Chondrocyte (in vitro differentiated cells): ENCODE results near the gene HNMT. TPM values are rescaled to one million over a fixed set of nuclear protein-coding genes. Genes with fewer than 3 reads are reported as not detected.

Experiments
- DNase-seq: peaks from one replicate; pipeline ENCODE4 v3.0.0; 2021; ENCODE audit warnings: mixed read lengths, low spot score
- H3K27ac Mint-ChIP-seq: one replicate; pipeline ENCODE4 v1.8.0; 2021; ENCODE audit warnings: mild to moderate bottlenecking, moderate library complexity, mixed read lengths; ENCODE audit not compliant: unreplicated experiment
- H3K27me3 Mint-ChIP-seq: 2 replicates; pipeline ENCODE4 v1.8.0; 2021; ENCODE audit warnings: low read depth, mixed read lengths
- H3K36me3 Mint-ChIP-seq: 2 replicates; pipeline ENCODE4 v1.8.0; 2021; ENCODE audit warnings: low read depth, mixed read lengths
- H3K4me1 Mint-ChIP-seq: 2 replicates; pipeline ENCODE4 v1.8.0; 2021; ENCODE audit warnings: low read depth, mild to moderate bottlenecking, mixed read lengths
- H3K4me3 Mint-ChIP-seq: one replicate; pipeline ENCODE4 v1.8.0; 2021; ENCODE audit warnings: mild to moderate bottlenecking, moderate library complexity, mixed read lengths; ENCODE audit not compliant: unreplicated experiment
- H3K9me3 Mint-ChIP-seq: 2 replicates; pipeline ENCODE4 v1.8.0; 2021; ENCODE audit warnings: low read depth, mixed read lengths
- total RNA-seq: library from RNA; stranded (reverse); gene quantifications from 3 replicates; pipeline ENCODE4 v1.2.1, GENCODE V29; 2021
- TF ChIP-seq, protein P1 (sequence below): fragments of 200-600 bp; sonication (generic); IDR thresholded peaks from 2 replicates; pipeline ENCODE4 v1.5.0; 2021; ENCODE audit warnings: antibody characterized with exemption, mild to moderate bottlenecking, moderate library complexity

HNMT gene
- total RNA-seq, 1 donor from 2014 or later, result 4.6 TPM

- DNase-seq, result no peak
- TF ChIP-seq, protein P1, sequence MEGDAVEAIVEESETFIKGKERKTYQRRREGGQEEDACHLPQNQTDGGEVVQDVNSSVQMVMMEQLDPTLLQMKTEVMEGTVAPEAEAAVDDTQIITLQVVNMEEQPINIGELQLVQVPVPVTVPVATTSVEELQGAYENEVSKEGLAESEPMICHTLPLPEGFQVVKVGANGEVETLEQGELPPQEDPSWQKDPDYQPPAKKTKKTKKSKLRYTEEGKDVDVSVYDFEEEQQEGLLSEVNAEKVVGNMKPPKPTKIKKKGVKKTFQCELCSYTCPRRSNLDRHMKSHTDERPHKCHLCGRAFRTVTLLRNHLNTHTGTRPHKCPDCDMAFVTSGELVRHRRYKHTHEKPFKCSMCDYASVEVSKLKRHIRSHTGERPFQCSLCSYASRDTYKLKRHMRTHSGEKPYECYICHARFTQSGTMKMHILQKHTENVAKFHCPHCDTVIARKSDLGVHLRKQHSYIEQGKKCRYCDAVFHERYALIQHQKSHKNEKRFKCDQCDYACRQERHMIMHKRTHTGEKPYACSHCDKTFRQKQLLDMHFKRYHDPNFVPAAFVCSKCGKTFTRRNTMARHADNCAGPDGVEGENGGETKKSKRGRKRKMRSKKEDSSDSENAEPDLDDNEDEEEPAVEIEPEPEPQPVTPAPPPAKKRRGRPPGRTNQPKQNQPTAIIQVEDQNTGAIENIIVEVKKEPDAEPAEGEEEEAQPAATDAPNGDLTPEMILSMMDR, result no peak
- H3K9me3 Mint-ChIP-seq, result no peaks in the 10 kb centered on the region
- H3K27me3 Mint-ChIP-seq, result peaks cover 4% of the 10 kb centered on the region
- H3K36me3 Mint-ChIP-seq, result no peaks in the 10 kb centered on the region
- no peaks in the 10 kb centered on the region for H3K4me1 Mint-ChIP-seq
- H3K27ac Mint-ChIP-seq, result no peak overlapping the region
- H3K4me3 Mint-ChIP-seq, result no peak overlapping the region
These were observed 70.3 kb downstream of the HNMT start for GRCh38 chr2:138034536-138034935.

GRCh38 chr2:138035608-138036217 lies 71.4 kb downstream of the HNMT start:
- Mint-ChIP-seq H3K27ac (no peak overlapping the region), H3K4me1 (no peaks in the 10 kb centered on the region), H3K9me3 (no peaks in the 10 kb centered on the region), H3K36me3 (no peaks in the 10 kb centered on the region), H3K4me3 (no peak overlapping the region), H3K27me3 (peaks cover 5% of the 10 kb centered on the region)
- no peak for DNase-seq
- TF ChIP-seq, protein P1, result no peak

GRCh38 chr2:138036522-138036921 lies 72.2 kb downstream of the HNMT start:
- Mint-ChIP-seq H3K9me3 (no peaks in the 10 kb centered on the region), H3K27ac (no peak overlapping the region), H3K4me3 (no peak overlapping the region), H3K36me3 (no peaks in the 10 kb centered on the region), H3K27me3 (peaks cover 5% of the 10 kb centered on the region), H3K4me1 (no peaks in the 10 kb centered on the region)
- TF ChIP-seq, protein P1, result no peak
- DNase-seq, result no peak

DNA sequence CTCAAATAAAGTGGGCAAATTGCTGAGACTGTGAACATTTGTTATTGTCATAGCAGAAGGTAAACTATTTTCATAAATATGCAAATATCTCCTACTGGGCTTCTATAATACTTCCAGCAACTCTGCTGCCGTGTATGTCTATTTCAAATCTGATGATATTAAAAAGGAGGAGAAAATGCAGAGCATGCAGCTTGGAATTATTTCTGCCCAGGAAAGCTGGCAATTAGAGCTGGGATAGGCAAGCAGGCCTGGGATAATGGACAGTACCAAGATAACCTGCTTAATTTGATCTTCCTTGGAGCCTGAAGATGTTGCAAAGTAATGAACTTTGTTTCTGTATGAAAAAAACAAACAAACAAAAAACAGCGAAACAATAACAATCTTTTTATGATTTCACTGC lies 72.8 kb downstream of the HNMT start:
- Mint-ChIP-seq H3K4me3 (no peak overlapping the region), H3K4me1 (no peaks in the 10 kb centered on the region), H3K27me3 (peaks cover 5% of the 10 kb centered on the region), H3K9me3 (no peaks in the 10 kb centered on the region), H3K27ac (no peak overlapping the region), H3K36me3 (no peaks in the 10 kb centered on the region)
- TF ChIP-seq, protein P1, result no peak
- DNase-seq, result no peak

DNA sequence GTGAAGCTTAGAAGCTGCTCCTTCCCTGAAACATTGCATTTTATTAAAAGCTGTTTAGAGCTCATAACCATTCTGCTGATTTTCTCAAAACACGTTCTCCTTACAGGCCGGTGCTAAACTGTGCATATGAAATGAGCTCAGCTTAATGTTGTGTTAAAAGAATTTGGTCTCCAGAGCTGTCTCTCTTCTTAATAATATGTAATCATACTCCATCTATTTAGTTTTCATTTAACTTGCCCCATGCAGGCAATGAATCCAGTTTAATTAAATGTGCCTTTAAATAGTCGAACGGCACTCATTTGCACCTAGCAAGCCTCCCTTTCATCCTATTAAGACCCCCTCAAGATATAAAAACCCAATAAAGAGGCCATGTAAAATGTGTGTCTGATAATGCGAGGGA lies 76.3 kb downstream of the HNMT start:
- Mint-ChIP-seq H3K27ac (no peak overlapping the region), H3K4me1 (no peaks in the 10 kb centered on the region)

More for the DNA sequence above, 76.3 kb downstream of the HNMT start:
- DNase-seq, result no peak
- no peak overlapping the region for H3K4me3 Mint-ChIP-seq
- H3K36me3 Mint-ChIP-seq, result no peaks in the 10 kb centered on the region
- peaks cover 5% of the 10 kb centered on the region for H3K27me3 Mint-ChIP-seq
- TF ChIP-seq, protein P1, result no peak
- H3K9me3 Mint-ChIP-seq, result peaks cover 5% of the 10 kb centered on the region
